Measurements from ENCODE around the gene DUS1L.

The DUS1L gene

DNA sequence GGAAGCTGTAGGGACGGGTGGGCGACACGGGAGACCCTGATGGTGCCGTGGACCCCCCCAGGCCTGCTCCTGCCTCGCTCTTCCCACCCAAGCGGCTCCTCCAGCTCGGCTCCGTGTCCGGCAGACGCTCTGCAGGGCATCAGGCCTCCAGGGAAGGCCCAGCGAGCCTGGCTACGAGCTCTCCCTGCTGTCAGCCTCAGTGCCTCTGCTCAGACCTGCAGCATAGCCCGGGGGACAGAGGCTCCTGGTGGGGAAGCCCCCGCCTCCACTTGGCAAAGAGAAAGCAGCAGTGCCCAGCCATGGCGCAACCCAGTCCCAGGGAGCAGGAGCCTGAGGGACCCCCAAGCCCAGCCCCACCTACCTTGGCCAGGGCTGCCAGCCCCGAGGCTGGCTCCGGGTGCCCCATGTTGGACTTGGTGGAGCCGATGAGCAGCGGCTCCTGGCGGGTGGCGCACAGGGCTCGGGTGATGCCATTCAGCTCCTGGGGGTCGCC, 26.5 kb upstream of the DUS1L start:
- Histone ChIP-seq H3F3A (ENCODE audit: low read depth) (no peaks in the 10 kb centered on the region), H3K4me1 (ENCODE audit: insufficient read depth, low read length, poor library complexity, severe bottlenecking) (peaks cover 13% of the 10 kb centered on the region), H3K9ac (ENCODE audit: low read depth, low read length, poor library complexity, severe bottlenecking) (no peak overlapping the region), H3K9me2 (replicated peaks; ENCODE audit: low read depth, low read length) (no peaks in the 10 kb centered on the region), H3K79me2 (ENCODE audit: insufficient read depth, low read length) (peaks cover 73% of the 10 kb centered on the region), H2AFZ (ENCODE audit: low read length) (no peak overlapping the region), H3K9me3 (ENCODE audit: insufficient read depth, low read depth, low read length) (no peaks in the 10 kb centered on the region), H3K27me3 (ENCODE audit: insufficient read depth, low read length, poor library complexity, severe bottlenecking) (no peaks in the 10 kb centered on the region), H3K36me3 (ENCODE audit: insufficient read depth, low read length) (peaks cover 82% of the 10 kb centered on the region; the same call in 1 of the 2 replicates), H3K4me2 (ENCODE audit: low read depth, low read length, poor library complexity, severe bottlenecking) (no peak overlapping the region), H3K4me3 (ENCODE audit: low read length, poor library complexity, severe bottlenecking) (no peak overlapping the region), H4K20me1 (ENCODE audit: insufficient read depth, low read length, poor library complexity, severe bottlenecking) (peaks cover 76% of the 10 kb centered on the region)
- TF ChIP-seq, protein P1, sequence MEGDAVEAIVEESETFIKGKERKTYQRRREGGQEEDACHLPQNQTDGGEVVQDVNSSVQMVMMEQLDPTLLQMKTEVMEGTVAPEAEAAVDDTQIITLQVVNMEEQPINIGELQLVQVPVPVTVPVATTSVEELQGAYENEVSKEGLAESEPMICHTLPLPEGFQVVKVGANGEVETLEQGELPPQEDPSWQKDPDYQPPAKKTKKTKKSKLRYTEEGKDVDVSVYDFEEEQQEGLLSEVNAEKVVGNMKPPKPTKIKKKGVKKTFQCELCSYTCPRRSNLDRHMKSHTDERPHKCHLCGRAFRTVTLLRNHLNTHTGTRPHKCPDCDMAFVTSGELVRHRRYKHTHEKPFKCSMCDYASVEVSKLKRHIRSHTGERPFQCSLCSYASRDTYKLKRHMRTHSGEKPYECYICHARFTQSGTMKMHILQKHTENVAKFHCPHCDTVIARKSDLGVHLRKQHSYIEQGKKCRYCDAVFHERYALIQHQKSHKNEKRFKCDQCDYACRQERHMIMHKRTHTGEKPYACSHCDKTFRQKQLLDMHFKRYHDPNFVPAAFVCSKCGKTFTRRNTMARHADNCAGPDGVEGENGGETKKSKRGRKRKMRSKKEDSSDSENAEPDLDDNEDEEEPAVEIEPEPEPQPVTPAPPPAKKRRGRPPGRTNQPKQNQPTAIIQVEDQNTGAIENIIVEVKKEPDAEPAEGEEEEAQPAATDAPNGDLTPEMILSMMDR (conservative IDR thresholded peaks at IDR 0.05; ENCODE audit: low read length): no peak
- TF ChIP-seq EZH2phosphoT487 (IDR thresholded peaks at IDR 0.05; ENCODE audit: borderline replicate concordance): no peak

DNA sequence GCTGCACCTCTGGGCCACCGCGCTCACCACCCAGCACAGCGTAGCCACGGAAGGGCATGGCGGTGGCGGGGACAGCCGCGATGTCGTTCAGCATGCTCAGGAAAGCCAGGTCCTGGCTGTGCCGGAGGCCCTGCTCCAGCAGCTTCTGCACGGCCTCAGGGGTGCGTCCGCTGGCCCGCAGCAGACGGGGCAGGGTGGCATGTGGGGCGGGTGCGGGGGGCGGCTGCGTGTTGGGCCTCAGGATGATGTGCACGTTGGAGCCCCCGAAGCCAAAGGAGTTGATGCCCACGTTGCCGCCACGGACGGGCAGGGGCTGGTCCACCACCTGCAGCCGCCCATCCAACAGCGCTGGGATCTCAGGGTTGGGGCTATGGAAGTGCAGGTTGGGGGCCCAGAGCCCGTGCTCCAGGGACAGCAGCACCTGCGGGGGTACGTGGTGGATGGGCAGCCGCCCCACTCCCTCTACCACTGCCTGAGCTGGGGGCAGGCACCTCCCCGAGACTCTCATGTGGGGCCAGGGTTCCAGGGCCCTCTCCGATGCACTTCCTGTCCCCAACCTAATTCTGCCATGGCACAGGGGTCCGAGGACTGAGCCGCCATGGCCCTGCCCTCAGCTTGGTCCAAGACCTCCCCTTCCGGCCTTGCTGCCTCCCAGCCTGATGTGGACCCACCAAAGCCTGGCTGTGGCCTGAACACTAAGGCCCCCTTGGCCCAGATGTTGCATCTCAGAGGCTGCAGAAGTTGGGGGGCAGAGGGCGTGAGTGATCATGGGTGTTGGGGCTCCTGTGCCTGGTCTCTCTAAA, 25.9 kb upstream of the DUS1L start:
- peaks cover 70% of the 10 kb centered on the region for H4K20me1 ChIP-seq (ENCODE audit: insufficient read depth, low read length, poor library complexity, severe bottlenecking)

DNA sequence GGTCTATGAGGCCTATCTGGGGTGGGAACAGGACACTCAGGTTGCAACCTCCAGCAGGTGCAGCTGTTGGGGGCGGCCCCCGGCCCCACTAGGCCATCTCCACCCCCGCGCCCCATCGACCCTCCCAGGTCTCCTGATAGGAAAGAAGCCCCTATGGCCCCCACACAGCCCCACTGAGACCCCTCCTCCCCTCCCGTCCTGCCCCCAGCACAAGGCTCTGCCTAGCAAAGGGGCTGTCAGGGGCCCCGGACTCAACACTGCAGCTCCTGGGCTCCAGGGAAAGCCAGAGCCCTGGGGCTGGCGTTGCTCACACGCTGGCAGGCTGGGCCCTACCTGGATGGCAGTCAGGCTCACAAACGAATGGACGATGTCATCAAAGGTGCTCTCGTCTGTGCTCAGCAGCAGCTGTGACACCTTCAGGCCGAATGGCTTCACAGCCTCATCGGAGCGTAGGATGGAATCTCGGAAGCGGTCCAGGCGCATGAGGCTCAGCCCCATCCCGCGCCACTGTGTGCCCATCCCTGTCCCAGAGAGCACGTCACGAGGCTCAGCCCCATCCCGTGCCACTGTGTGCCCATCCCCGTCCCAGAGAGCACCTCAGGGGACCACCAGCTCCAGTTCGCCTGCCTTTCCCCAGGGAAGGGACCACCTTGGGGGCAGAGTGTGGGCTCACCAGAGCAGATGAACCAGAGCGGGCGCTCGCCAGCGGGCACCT, 25.1 kb upstream of the DUS1L start:
- Histone ChIP-seq H3K36me3 (ENCODE audit: insufficient read depth, low read length) (peaks cover 91% of the 10 kb centered on the region; the same call in 1 of the 2 replicates), H3K4me1 (ENCODE audit: insufficient read depth, low read length, poor library complexity, severe bottlenecking) (peaks cover 3% of the 10 kb centered on the region), H3K9me2 (replicated peaks; ENCODE audit: low read depth, low read length) (no peaks in the 10 kb centered on the region), H3K4me2 (ENCODE audit: low read depth, low read length, poor library complexity, severe bottlenecking) (no peak overlapping the region), H4K20me1 (ENCODE audit: insufficient read depth, low read length, poor library complexity, severe bottlenecking) (peaks cover 66% of the 10 kb centered on the region), H2AFZ (ENCODE audit: low read length) (no peak overlapping the region), H3K4me3 (ENCODE audit: low read length, poor library complexity, severe bottlenecking) (no peak overlapping the region), H3K9ac (ENCODE audit: low read depth, low read length, poor library complexity, severe bottlenecking) (no peak overlapping the region), H3K9me3 (ENCODE audit: insufficient read depth, low read depth, low read length) (no peaks in the 10 kb centered on the region), H3F3A (ENCODE audit: low read depth) (no peaks in the 10 kb centered on the region), H3K79me2 (ENCODE audit: insufficient read depth, low read length) (peaks cover 58% of the 10 kb centered on the region), H3K27me3 (ENCODE audit: insufficient read depth, low read length, poor library complexity, severe bottlenecking) (no peaks in the 10 kb centered on the region)
- TF ChIP-seq, protein P1 (conservative IDR thresholded peaks at IDR 0.05; ENCODE audit: low read length): no peak
- TF ChIP-seq EZH2phosphoT487 (IDR thresholded peaks at IDR 0.05; ENCODE audit: borderline replicate concordance): no peak

More for the DNA sequence above, 25.9 kb upstream of the DUS1L start:
- Histone ChIP-seq H3F3A (ENCODE audit: low read depth) (no peaks in the 10 kb centered on the region), H3K9ac (ENCODE audit: low read depth, low read length, poor library complexity, severe bottlenecking) (no peak overlapping the region), H3K9me2 (replicated peaks; ENCODE audit: low read depth, low read length) (no peaks in the 10 kb centered on the region), H3K4me3 (ENCODE audit: low read length, poor library complexity, severe bottlenecking) (no peak overlapping the region), H3K36me3 (ENCODE audit: insufficient read depth, low read length) (peaks cover 88% of the 10 kb centered on the region; the same call in 1 of the 2 replicates), H3K4me1 (ENCODE audit: insufficient read depth, low read length, poor library complexity, severe bottlenecking) (peaks cover 8% of the 10 kb centered on the region), H3K9me3 (ENCODE audit: insufficient read depth, low read depth, low read length) (no peaks in the 10 kb centered on the region), H3K27me3 (ENCODE audit: insufficient read depth, low read length, poor library complexity, severe bottlenecking) (no peaks in the 10 kb centered on the region), H3K79me2 (ENCODE audit: insufficient read depth, low read length) (peaks cover 66% of the 10 kb centered on the region), H2AFZ (ENCODE audit: low read length) (no peak overlapping the region), H3K4me2 (ENCODE audit: low read depth, low read length, poor library complexity, severe bottlenecking) (no peak overlapping the region)
- TF ChIP-seq EZH2phosphoT487 (IDR thresholded peaks at IDR 0.05; ENCODE audit: borderline replicate concordance): no peak
- TF ChIP-seq, protein P1 (conservative IDR thresholded peaks at IDR 0.05; ENCODE audit: low read length): no peak
